ENCODE data around the gene ACAA1. TPM values are rescaled to one million over a fixed set of nuclear protein-coding genes. Genes with fewer than 3 reads are reported as not detected.

ACAA1 gene
- total and polyA plus RNA-seq, 2 donors = 33.3 to 75.2 TPM

DNA sequence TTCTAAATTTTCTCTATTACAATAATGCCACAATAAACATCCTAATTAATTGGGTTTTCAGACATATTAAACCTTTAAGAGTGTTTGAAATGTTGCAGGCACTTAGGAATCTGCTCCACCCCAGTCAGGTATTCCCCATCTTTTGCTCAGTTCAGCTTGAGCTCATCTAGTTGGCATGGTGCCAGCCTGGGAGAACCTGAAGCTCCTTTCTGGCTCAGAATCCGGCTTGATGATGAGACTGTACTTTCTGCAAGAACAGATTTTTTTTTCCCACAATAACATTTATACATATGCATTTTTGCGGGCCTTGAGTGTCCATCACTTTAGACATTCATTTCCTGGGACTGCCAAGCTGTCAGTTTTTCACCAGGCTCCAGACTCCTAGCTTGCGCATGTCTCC lies 20.7 kb upstream of the ACAA1 start:
- 92% methylated on average over 3 of the region's 3 CpGs for WGBS
- H3K9me3 ChIP-seq (ENCODE audit: control insufficient read depth in 2 of 2, insufficient read depth in 1 of 2, low read length in 1 of 2) = no peaks in the 10 kb centered on the region
- no peak overlapping the region for H3K27ac ChIP-seq (ENCODE audit: low read depth in 1 of 2, low read length in 1 of 2)
- no peaks in the 10 kb centered on the region for H3K27me3 ChIP-seq (ENCODE audit: control insufficient read depth in 2 of 2, insufficient read depth in 1 of 2, low read length in 1 of 2)
- no peak overlapping the region for H3K4me3 ChIP-seq (ENCODE audit: low read length in 2 of 2)
- H3K4me1 ChIP-seq (ENCODE audit: control insufficient read depth in 2 of 2, insufficient read depth in 2 of 2, low read length in 2 of 2) = no peaks in the 10 kb centered on the region
- H3K36me3 ChIP-seq (ENCODE audit: control insufficient read depth in 2 of 2, insufficient read depth in 2 of 2, low read length in 1 of 2) = no peaks in the 10 kb centered on the region
- DNase-seq (ENCODE audit: low read depth in 6 of 9, low spot score in 9 of 9) = no peak

GRCh38 chr3:38157117-38157516 lies 20.2 kb upstream of the ACAA1 start:
- WGBS = 97% methylated on average over 2 of the region's 2 CpGs

GRCh38 chr3:38155825-38156224 lies 18.9 kb upstream of the ACAA1 start:
- no peak overlapping the region for H3K27ac ChIP-seq (ENCODE audit: low read depth in 1 of 2, low read length in 1 of 2)
- WGBS = 98% methylated on average over 2 of the region's 2 CpGs
- DNase-seq (ENCODE audit: low read depth in 6 of 9, low spot score in 9 of 9) = no peak

More at GRCh38 chr3:38157117-38157516, 20.2 kb upstream of the ACAA1 start:
- Histone ChIP-seq H3K4me3 (ENCODE audit: low read length in 2 of 2) (no peak overlapping the region), H3K4me1 (ENCODE audit: control insufficient read depth in 2 of 2, insufficient read depth in 2 of 2, low read length in 2 of 2) (no peaks in the 10 kb centered on the region), H3K36me3 (ENCODE audit: control insufficient read depth in 2 of 2, insufficient read depth in 2 of 2, low read length in 1 of 2) (no peaks in the 10 kb centered on the region), H3K9me3 (ENCODE audit: control insufficient read depth in 2 of 2, insufficient read depth in 1 of 2, low read length in 1 of 2) (no peaks in the 10 kb centered on the region), H3K27me3 (ENCODE audit: control insufficient read depth in 2 of 2, insufficient read depth in 1 of 2, low read length in 1 of 2) (no peaks in the 10 kb centered on the region), H3K27ac (ENCODE audit: low read depth in 1 of 2, low read length in 1 of 2) (no peak overlapping the region)
- DNase-seq (ENCODE audit: low read depth in 6 of 9, low spot score in 9 of 9) = no peak

DNA sequence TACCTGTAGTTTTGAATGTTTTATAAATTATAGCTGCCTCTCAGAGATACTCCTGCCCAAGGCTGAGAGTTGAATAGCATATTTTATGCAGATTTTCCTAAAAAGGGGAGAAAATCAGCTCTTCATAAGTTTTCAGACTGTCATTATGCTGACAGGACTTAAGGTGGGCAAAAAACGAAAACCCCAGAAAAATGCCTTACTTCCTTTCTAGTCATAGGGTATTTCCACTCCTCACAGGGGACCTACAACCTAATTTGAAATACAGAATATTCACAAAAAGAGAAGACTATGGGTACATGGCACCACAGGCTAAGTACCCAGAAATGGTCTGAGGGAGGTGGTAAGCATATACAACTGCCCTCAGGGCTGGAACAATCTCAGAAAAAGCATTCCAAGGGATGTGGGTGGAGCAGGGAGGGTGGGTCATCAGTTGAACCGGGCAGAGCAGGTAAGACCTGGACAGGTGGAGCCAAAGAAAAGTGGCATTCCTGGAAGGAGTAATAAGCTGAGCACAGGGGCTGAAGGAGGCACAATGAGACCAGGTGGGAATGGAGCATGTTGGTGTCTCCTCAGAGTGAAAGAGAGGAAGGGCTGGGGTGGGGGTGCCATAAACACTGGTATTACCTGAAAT lies 17.8 kb upstream of the ACAA1 start:
- H3K4me1 ChIP-seq (ENCODE audit: control insufficient read depth in 2 of 2, insufficient read depth in 2 of 2, low read length in 2 of 2) = peaks cover 0 to 2% of the 10 kb centered on the region in 2 donors

More at GRCh38 chr3:38155825-38156224, 18.9 kb upstream of the ACAA1 start:
- H3K4me1 ChIP-seq (ENCODE audit: control insufficient read depth in 2 of 2, insufficient read depth in 2 of 2, low read length in 2 of 2) = no peaks in the 10 kb centered on the region
- H3K9me3 ChIP-seq (ENCODE audit: control insufficient read depth in 2 of 2, insufficient read depth in 1 of 2, low read length in 1 of 2) = no peaks in the 10 kb centered on the region
- no peaks in the 10 kb centered on the region for H3K27me3 ChIP-seq (ENCODE audit: control insufficient read depth in 2 of 2, insufficient read depth in 1 of 2, low read length in 1 of 2)
- H3K4me3 ChIP-seq (ENCODE audit: low read length in 2 of 2) = no peak overlapping the region
- no peaks in the 10 kb centered on the region for H3K36me3 ChIP-seq (ENCODE audit: control insufficient read depth in 2 of 2, insufficient read depth in 2 of 2, low read length in 1 of 2)

GRCh38 chr3:38154033-38154494 lies 17.1 kb upstream of the ACAA1 start:
- H3K27me3 ChIP-seq (ENCODE audit: control insufficient read depth in 2 of 2, insufficient read depth in 1 of 2, low read length in 1 of 2) = no peaks in the 10 kb centered on the region
- peaks cover 0 to 7% of the 10 kb centered on the region in 2 donors for H3K4me1 ChIP-seq (ENCODE audit: control insufficient read depth in 2 of 2, insufficient read depth in 2 of 2, low read length in 2 of 2)
- H3K9me3 ChIP-seq (ENCODE audit: control insufficient read depth in 2 of 2, insufficient read depth in 1 of 2, low read length in 1 of 2) = no peaks in the 10 kb centered on the region
- no peak for DNase-seq (ENCODE audit: low read depth in 6 of 9, low spot score in 9 of 9)
- no peaks in the 10 kb centered on the region for H3K36me3 ChIP-seq (ENCODE audit: control insufficient read depth in 2 of 2, insufficient read depth in 2 of 2, low read length in 1 of 2)
- H3K4me3 ChIP-seq (ENCODE audit: low read length in 2 of 2) = no peak overlapping the region
- no peak overlapping the region for H3K27ac ChIP-seq (ENCODE audit: low read depth in 1 of 2, low read length in 1 of 2)
- 93% methylated on average over 2 of the region's 2 CpGs for WGBS

More for the DNA sequence above, 17.8 kb upstream of the ACAA1 start:
- no peak overlapping the region for H3K4me3 ChIP-seq (ENCODE audit: low read length in 2 of 2)
- H3K9me3 ChIP-seq (ENCODE audit: control insufficient read depth in 2 of 2, insufficient read depth in 1 of 2, low read length in 1 of 2) = no peaks in the 10 kb centered on the region
- H3K36me3 ChIP-seq (ENCODE audit: control insufficient read depth in 2 of 2, insufficient read depth in 2 of 2, low read length in 1 of 2) = no peaks in the 10 kb centered on the region
- 93% methylated on average over 2 of the region's 2 CpGs for WGBS
- DNase-seq (ENCODE audit: low read depth in 6 of 9, low spot score in 9 of 9) = no peak
- H3K27ac ChIP-seq (ENCODE audit: low read depth in 1 of 2, low read length in 1 of 2) = peak overlapping the region in 1 of 2 donors; percentile 43
- no peaks in the 10 kb centered on the region for H3K27me3 ChIP-seq (ENCODE audit: control insufficient read depth in 2 of 2, insufficient read depth in 1 of 2, low read length in 1 of 2)

- 97% methylated on average over 2 of the region's 2 CpGs for WGBS
- no peaks in the 10 kb centered on the region for H3K36me3 ChIP-seq (ENCODE audit: control insufficient read depth in 2 of 2, insufficient read depth in 2 of 2, low read length in 1 of 2)
- DNase-seq (ENCODE audit: low read depth in 6 of 9, low spot score in 9 of 9) = no peak
- no peaks in the 10 kb centered on the region for H3K27me3 ChIP-seq (ENCODE audit: control insufficient read depth in 2 of 2, insufficient read depth in 1 of 2, low read length in 1 of 2)
- peaks cover 0 to 7% of the 10 kb centered on the region in 2 donors for H3K4me1 ChIP-seq (ENCODE audit: control insufficient read depth in 2 of 2, insufficient read depth in 2 of 2, low read length in 2 of 2)
- no peak overlapping the region for H3K27ac ChIP-seq (ENCODE audit: low read depth in 1 of 2, low read length in 1 of 2)
- no peak overlapping the region for H3K4me3 ChIP-seq (ENCODE audit: low read length in 2 of 2)
- no peaks in the 10 kb centered on the region for H3K9me3 ChIP-seq (ENCODE audit: control insufficient read depth in 2 of 2, insufficient read depth in 1 of 2, low read length in 1 of 2)
Measured at GRCh38 chr3:38153221-38153620, 16.3 kb upstream of the ACAA1 start.

DNA sequence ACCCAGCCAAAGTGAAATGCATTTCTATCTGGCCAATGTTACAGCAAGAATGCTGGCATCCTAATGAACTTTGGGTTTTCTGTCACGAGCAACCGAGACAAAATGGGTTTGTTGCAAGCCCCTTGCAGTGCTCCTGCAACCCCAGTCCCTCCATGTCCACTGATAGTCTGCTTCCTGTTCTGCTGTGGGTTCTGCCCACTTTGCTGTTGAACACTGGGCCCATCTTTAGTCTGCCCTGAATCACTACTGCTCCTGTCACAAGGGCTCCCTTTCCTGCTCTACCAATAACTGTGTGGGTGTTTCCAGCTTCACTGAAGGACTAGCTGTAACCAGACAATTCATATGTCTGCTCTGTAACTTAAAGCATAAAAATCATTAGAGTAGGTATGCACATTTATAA lies 15.7 kb upstream of the ACAA1 start:
- H3K27ac ChIP-seq (ENCODE audit: low read depth in 1 of 2, low read length in 1 of 2) = no peak overlapping the region
- no peak for DNase-seq (ENCODE audit: low read depth in 6 of 9, low spot score in 9 of 9)
- no peaks in the 10 kb centered on the region for H3K9me3 ChIP-seq (ENCODE audit: control insufficient read depth in 2 of 2, insufficient read depth in 1 of 2, low read length in 1 of 2)
- no peak overlapping the region for H3K4me3 ChIP-seq (ENCODE audit: low read length in 2 of 2)
- no peaks in the 10 kb centered on the region for H3K36me3 ChIP-seq (ENCODE audit: control insufficient read depth in 2 of 2, insufficient read depth in 2 of 2, low read length in 1 of 2)
- WGBS = 98% methylated on average over 2 of the region's 2 CpGs
- H3K4me1 ChIP-seq (ENCODE audit: control insufficient read depth in 2 of 2, insufficient read depth in 2 of 2, low read length in 2 of 2) = peaks cover 0 to 7% of the 10 kb centered on the region in 2 donors
- no peaks in the 10 kb centered on the region for H3K27me3 ChIP-seq (ENCODE audit: control insufficient read depth in 2 of 2, insufficient read depth in 1 of 2, low read length in 1 of 2)

GRCh38 chr3:38151667-38152265 lies 14.8 kb upstream of the ACAA1 start:
- Histone ChIP-seq H3K27me3 (ENCODE audit: control insufficient read depth in 2 of 2, insufficient read depth in 1 of 2, low read length in 1 of 2) (no peaks in the 10 kb centered on the region), H3K4me1 (ENCODE audit: control insufficient read depth in 2 of 2, insufficient read depth in 2 of 2, low read length in 2 of 2) (peaks cover 0 to 7% of the 10 kb centered on the region in 2 donors), H3K27ac (ENCODE audit: low read depth in 1 of 2, low read length in 1 of 2) (no peak overlapping the region), H3K4me3 (ENCODE audit: low read length in 2 of 2) (no peak overlapping the region), H3K36me3 (ENCODE audit: control insufficient read depth in 2 of 2, insufficient read depth in 2 of 2, low read length in 1 of 2) (no peaks in the 10 kb centered on the region), H3K9me3 (ENCODE audit: control insufficient read depth in 2 of 2, insufficient read depth in 1 of 2, low read length in 1 of 2) (no peaks in the 10 kb centered on the region)
- 96% methylated on average over 3 of the region's 3 CpGs for WGBS
- no peak for DNase-seq (ENCODE audit: low read depth in 6 of 9, low spot score in 9 of 9)

DNA sequence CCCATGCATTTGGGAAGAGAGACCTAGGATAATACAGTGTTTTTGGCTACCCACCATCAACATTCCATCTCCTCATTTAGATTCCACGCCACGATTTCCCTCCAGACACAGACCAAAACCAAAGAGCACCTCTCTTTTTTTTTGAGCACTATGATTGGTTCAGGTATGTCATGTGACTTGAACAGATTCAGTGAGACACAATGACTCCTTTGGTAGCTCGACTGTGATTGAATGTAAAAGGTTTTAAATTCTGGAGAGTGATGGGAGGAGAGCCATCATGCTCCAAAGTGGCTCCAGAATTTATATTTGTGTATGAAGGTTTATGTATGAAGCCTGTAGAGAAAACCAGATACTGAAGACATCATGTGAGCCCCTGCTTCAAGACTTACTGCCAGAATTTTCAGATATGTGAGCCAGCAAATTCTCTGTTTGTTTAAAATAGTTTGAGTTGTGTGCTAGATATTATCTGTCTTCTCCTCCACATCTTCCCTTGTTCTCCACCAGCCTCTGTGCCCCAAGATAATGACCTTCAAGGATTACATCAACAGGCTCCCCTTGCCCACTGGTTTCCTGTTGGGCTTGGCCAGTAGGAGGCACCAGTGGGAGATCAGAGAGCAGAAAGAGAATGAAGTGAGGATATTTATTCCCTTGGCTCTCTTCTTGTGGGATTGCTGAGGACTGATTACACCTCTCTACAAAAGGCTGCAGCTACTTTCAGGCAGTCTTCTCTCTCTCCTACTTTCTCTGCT lies 14.0 kb upstream of the ACAA1 start:
- H3K4me1 ChIP-seq (ENCODE audit: control insufficient read depth in 2 of 2, insufficient read depth in 2 of 2, low read length in 2 of 2) = peaks cover 0 to 7% of the 10 kb centered on the region in 2 donors
- no peaks in the 10 kb centered on the region for H3K27me3 ChIP-seq (ENCODE audit: control insufficient read depth in 2 of 2, insufficient read depth in 1 of 2, low read length in 1 of 2)
- whole genome bisulfite sequencing = 96% methylated on average over 3 of the region's 3 CpGs
- no peaks in the 10 kb centered on the region for H3K36me3 ChIP-seq (ENCODE audit: control insufficient read depth in 2 of 2, insufficient read depth in 2 of 2, low read length in 1 of 2)
- no peaks in the 10 kb centered on the region for H3K9me3 ChIP-seq (ENCODE audit: control insufficient read depth in 2 of 2, insufficient read depth in 1 of 2, low read length in 1 of 2)
- H3K4me3 ChIP-seq (ENCODE audit: low read length in 2 of 2) = no peak overlapping the region
- DNase-seq (ENCODE audit: low read depth in 6 of 9, low spot score in 9 of 9) = no peak
- H3K27ac ChIP-seq (ENCODE audit: low read depth in 1 of 2, low read length in 1 of 2) = no peak overlapping the region

Data from thymus (tissue), 11 donors.